Activated CD8-positive, alpha-beta T cell treated with anti-CD3 and anti-CD28 coated beads for 36 hours (primary cell): ENCODE data around the gene MBD3L3. TPM values are rescaled to one million over a fixed set of nuclear protein-coding genes. Genes with fewer than 3 reads are reported as not detected.
A peak's percentile ranks its signal among the peaks of the same experiment; 100 is the strongest.
"Not testable (repeated sequence)": the region's sequence is repeated elsewhere in the genome, so short reads cannot be mapped to it uniquely, and the experiment has no call there.

ENCODE experiments used
- ATAC-seq: fragments of 200-7000 bp; cut with Tn5 transposase; one replicate; pipeline ENCODE4 v1.10.0; 2021; ENCODE audit warnings: mild to moderate bottlenecking, moderate library complexity
- CTCF ChIA-PET: fragments of 350-600 bp; sonication (Branson Sonifier 250); formaldehyde crosslinking; loops from one replicate; lab custom pipeline; 2021; ENCODE audit warnings: antibody characterized with exemption; lab: Charles Lee
- POLR2A ChIA-PET: fragments of 350-600 bp; sonication (Branson Sonifier 250); formaldehyde crosslinking; loops from one replicate; lab custom pipeline; 2021; ENCODE audit warnings: antibody characterized with exemption; lab: Charles Lee
- DNase-seq: peaks from one replicate; pipeline ENCODE4 v3.0.0-alpha.2; 2020
- H3K27ac Mint-ChIP-seq: one replicate; pipeline ENCODE4 v1.8.0; 2021; ENCODE audit warnings: mild to moderate bottlenecking, mixed read lengths
- H3K27me3 Mint-ChIP-seq: one replicate; pipeline ENCODE4 v1.8.0; 2021; ENCODE audit warnings: mixed read lengths
- H3K36me3 Mint-ChIP-seq: one replicate; pipeline ENCODE4 v1.8.0; 2021; ENCODE audit warnings: low read depth, mixed read lengths
- H3K4me1 Mint-ChIP-seq: one replicate; pipeline ENCODE4 v1.8.0; 2021; ENCODE audit warnings: low read depth, mixed read lengths
- H3K4me3 Mint-ChIP-seq: one replicate; pipeline ENCODE4 v1.8.0; 2021; ENCODE audit warnings: mild to moderate bottlenecking, moderate library complexity, mixed read lengths
- H3K9me3 Mint-ChIP-seq: one replicate; pipeline ENCODE4 v1.8.0; 2021; ENCODE audit warnings: mixed read lengths
- intact Hi-C: fragments of 100-400 bp; cut with micrococcal nuclease; formaldehyde crosslinking; loops from one replicate; pipeline ENCODE4 v1.10.0; 2022
- total RNA-seq, 2 experiments: library from RNA; stranded (reverse); gene quantifications; one replicate each; pipeline ENCODE4 v1.2.3, GENCODE V29; 2021
- TF ChIP-seq, protein P1 (sequence below): fragments of 200-600 bp; IDR thresholded peaks from one replicate; pipeline ENCODE4 v1.8.0; 2022; ENCODE audit warnings: antibody characterized with exemption, mild to moderate bottlenecking

The MBD3L3 gene
- total RNA-seq = not detected

DNA sequence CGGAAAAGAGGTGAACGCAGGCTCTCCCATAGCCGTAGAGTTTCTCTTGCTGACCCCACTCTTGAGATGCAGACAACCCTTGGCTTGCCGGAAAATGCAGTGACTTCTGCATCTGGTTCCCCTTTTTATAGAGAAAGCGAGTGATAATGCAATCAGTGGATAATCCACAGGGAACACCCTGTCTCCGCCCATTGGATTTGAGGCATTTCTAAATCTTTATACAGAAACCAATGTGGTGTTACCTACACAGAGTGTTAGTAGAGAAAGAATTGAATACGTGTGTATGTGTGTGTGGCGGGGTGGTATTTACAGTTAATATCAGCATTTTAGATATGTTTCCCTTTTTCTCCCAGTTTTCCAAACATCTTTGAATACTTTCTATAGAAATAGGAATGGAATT lies at the start of gene MBD3L3:
Gene MBD3L3, minus strand, starts transcription at position 101 of the 400 bp plus-strand sequence. Its CDS starts 71 bp downstream, at position 30.
- H3K27ac Mint-ChIP-seq, H3K4me3 Mint-ChIP-seq, intact Hi-C loops, DNase-seq, H3K9me3 Mint-ChIP-seq, H3K27me3 Mint-ChIP-seq, H3K4me1 Mint-ChIP-seq, H3K36me3 Mint-ChIP-seq, POLR2A ChIA-PET, ATAC-seq, CTCF ChIA-PET: not testable (repeated sequence)

DNA sequence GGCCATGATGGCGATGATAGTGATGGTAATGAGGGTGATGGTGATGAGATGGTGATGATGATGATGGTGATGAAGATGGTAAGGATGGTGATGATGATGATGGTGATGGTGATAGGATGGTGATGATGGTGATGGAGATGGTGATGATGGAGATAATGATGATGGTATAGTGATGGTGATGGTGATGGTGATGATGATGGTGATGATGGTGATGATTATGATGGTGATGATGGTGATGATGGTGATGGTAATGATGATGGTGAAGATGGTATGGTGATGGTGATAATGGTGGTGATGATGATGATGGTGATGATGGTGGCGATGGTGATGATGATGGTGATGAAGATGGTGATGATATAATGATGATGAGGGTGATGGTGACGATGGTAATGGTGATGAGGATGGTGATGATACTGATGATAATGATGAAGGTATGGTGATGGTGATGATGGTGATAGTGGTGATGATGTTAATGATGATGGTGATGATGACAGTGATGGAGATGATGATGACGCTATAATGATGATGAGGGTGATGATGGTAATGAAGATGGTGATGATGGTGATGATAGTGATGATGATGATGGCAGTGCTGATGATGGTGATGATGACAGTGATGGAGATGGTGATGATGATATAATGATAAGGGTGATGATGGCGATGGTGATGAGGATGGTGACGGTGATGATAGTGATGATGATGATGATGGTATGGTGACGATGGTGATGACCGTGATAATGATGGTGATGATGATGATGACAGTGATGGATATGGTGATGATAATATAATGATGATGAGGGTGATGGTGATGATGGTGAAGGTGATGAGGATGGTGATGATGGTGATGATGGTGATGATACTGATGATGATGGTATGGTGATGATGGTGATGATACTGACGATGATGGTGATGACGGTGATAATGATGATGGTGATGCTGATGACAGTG lies 48.5 kb upstream of the MBD3L3 start:
- Mint-ChIP-seq H3K9me3 (no peaks in the 10 kb centered on the region), H3K27me3 (no peaks in the 10 kb centered on the region), H3K27ac (no peak overlapping the region), H3K36me3 (no peaks in the 10 kb centered on the region), H3K4me1 (peaks cover 3% of the 10 kb centered on the region), H3K4me3 (no peak overlapping the region)
- ChIA-PET POLR2A (no interaction called here), CTCF (no interaction called here)
- DNase-seq = no peak
- TF ChIP-seq, protein P1, sequence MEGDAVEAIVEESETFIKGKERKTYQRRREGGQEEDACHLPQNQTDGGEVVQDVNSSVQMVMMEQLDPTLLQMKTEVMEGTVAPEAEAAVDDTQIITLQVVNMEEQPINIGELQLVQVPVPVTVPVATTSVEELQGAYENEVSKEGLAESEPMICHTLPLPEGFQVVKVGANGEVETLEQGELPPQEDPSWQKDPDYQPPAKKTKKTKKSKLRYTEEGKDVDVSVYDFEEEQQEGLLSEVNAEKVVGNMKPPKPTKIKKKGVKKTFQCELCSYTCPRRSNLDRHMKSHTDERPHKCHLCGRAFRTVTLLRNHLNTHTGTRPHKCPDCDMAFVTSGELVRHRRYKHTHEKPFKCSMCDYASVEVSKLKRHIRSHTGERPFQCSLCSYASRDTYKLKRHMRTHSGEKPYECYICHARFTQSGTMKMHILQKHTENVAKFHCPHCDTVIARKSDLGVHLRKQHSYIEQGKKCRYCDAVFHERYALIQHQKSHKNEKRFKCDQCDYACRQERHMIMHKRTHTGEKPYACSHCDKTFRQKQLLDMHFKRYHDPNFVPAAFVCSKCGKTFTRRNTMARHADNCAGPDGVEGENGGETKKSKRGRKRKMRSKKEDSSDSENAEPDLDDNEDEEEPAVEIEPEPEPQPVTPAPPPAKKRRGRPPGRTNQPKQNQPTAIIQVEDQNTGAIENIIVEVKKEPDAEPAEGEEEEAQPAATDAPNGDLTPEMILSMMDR = no peak
- intact Hi-C loops = no loop called here
- ATAC-seq = no peak

DNA sequence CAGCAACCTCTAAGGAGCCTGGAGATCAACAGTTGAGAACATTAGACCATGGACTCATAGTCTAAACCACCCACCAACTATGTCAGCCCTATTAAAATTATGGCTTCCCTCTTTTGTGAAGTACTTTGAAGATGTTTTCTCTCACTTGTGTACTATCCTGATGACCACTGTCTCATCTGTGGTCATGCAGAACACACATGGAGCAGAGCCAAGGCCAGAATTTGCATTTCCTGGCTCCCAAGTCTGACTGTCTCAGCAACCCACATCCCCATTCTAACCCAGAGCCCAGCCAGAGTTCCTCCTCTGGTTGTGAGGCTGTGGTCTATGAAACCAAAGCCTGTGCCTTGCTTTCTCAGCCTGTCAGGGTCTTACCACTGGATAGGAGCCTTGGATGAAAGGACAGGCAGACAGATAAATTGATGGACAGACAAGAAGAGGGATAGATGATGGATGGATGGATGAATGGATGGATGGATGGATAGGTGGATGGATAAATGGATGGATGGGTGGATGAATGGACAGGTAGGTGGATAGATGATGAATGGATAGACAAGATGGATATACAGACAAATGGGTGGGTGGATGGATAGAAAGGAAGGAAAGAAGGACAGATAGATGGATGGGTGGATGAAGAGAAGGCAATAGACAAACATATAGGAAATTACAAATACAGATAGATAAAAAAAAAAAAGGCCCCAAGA lies 46.4 kb upstream of the MBD3L3 start:
- ChIA-PET CTCF (interaction anchor here (1.8 kb wide), 1 partner anchor 464 kb away, joined by 4 read pairs; no protein-coding TSS in a partner anchor), POLR2A (no interaction called here)
- H3K36me3 Mint-ChIP-seq = no peaks in the 10 kb centered on the region
- no peaks in the 10 kb centered on the region for H3K27me3 Mint-ChIP-seq
- intact Hi-C loops = loop anchor here (5.0 kb wide), 1 partner anchor 237 kb away; no protein-coding TSS in a partner anchor
- TF ChIP-seq, protein P1 = no peak
- DNase-seq = no peak
- H3K9me3 Mint-ChIP-seq = no peaks in the 10 kb centered on the region
- H3K27ac Mint-ChIP-seq = no peak overlapping the region
- H3K4me3 Mint-ChIP-seq = no peak overlapping the region
- no peak for ATAC-seq
- peaks cover 9% of the 10 kb centered on the region for H3K4me1 Mint-ChIP-seq

DNA sequence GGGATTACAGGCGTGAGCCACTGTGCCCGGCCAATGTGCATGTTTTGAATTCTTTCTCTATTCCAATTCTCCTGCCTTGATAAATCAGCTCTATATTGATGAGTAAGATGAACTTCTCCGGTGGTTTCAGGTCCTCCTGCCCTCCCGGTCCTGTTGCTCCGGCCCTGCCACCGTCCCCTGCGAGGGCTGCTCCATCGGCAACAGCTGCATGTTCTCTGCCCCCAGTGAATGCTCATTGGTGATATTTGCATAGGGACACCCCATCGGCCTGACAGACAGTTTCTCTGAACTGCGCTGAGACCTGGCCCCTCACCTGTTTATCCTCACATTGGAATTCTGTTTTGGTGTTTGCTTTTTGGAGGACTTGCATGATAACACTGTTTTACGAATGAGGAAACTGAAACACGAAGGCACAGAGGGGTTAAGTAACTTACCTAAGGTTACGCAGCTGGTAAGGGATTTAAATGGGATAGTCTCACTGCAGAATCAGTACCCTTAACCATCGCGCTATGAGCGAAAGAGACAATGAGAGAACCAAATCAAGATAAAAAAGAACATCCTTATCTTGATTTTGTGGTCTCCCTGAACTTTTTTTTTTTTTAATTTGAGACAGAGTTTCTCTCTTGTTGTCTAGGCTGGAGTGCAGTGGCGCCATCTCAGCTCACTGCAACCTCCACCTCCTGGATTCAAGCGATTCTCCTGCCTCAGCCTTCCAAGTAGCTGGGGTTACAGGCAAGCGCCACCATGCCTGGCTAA lies 43.2 kb upstream of the MBD3L3 start:
- H3K9me3 Mint-ChIP-seq = peaks cover 13% of the 10 kb centered on the region
- intact Hi-C loops = loop anchor here (5.0 kb wide), 1 partner anchor 241 kb away; no protein-coding TSS in a partner anchor
- H3K27ac Mint-ChIP-seq = no peak overlapping the region
- peaks cover 16% of the 10 kb centered on the region for H3K4me1 Mint-ChIP-seq
- H3K4me3 Mint-ChIP-seq = peak overlapping the region; percentile 7
- ChIA-PET POLR2A (interaction anchor here (1.1 kb wide), 1 partner anchor 239 kb away, joined by 3 read pairs; no protein-coding TSS in a partner anchor), CTCF (interaction anchor here (0.7 to 5.4 kb wide), 26 partner anchors 12 to 579 kb away, joined by 3 to 57 read pairs (median 5); partner anchors contain the start of genes ARHGEF18, TRAPPC5 and ZNF557)
- peaks cover 1% of the 10 kb centered on the region for H3K36me3 Mint-ChIP-seq
- TF ChIP-seq, protein P1 = no peak
- H3K27me3 Mint-ChIP-seq = no peaks in the 10 kb centered on the region
- ATAC-seq = no peak
- DNase-seq = no peak

DNA sequence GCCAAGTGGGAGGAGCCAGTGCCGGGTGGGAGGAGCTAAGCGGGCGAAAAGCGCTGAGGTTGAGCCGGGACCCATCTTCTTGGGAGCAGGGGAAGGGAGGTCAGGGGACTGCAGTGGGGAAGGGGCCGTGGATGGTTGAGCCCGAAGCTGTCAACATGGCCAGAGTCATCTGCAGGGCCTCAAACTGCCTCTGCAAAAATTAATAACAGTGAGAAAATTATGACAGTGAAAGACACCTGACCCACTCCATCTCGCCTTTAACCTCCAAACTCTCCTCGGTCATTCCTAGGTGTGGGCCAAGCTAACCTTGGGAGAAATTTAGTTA lies 41.1 kb upstream of the MBD3L3 start:
- no peaks in the 10 kb centered on the region for H3K27me3 Mint-ChIP-seq
- peaks cover 16% of the 10 kb centered on the region for H3K4me1 Mint-ChIP-seq
- H3K4me3 Mint-ChIP-seq = peak overlapping the region; percentile 87
- POLR2A ChIA-PET = interaction anchor here (1.0 to 1.1 kb wide), 3 partner anchors 23 to 249 kb away, joined by 3 to 5 read pairs (median 3); partner anchors contain the start of genes ARHGEF18 and ZNF557
- DNase-seq = no peak
- TF ChIP-seq, protein P1 = no peak
- ATAC-seq = no peak
- peaks cover 28% of the 10 kb centered on the region for H3K9me3 Mint-ChIP-seq
- CTCF ChIA-PET = interaction anchor here (0.7 to 5.4 kb wide), 13 partner anchors 31 to 871 kb away, joined by 3 to 57 read pairs (median 4); partner anchors contain the start of gene ARHGEF18
- peaks cover 14% of the 10 kb centered on the region for H3K36me3 Mint-ChIP-seq
- intact Hi-C loops = no loop called here
- peak overlapping the region; percentile 84 for H3K27ac Mint-ChIP-seq
